Suprapubic skin (tissue), 4 donors: Measurements from ENCODE around the gene PLCB1. TPM values are rescaled to one million over a fixed set of nuclear protein-coding genes. Genes with fewer than 3 reads are reported as not detected.

Experiments
- DNase-seq, 2 donors: peaks; one replicate each; pipeline ENCODE4 v3.0.0-alpha.2; 2019; ENCODE audit warnings: low spot score in 2 of 2
- H3K27ac ChIP-seq: fragments of 200-600 bp; sonication (generic); one replicate; pipeline ENCODE4 v1.5.1; 2019
- H3K27me3 ChIP-seq: fragments of 200-600 bp; sonication (generic); one replicate; pipeline ENCODE4 v1.5.1; 2019
- H3K36me3 ChIP-seq: fragments of 200-600 bp; sonication (generic); one replicate; pipeline ENCODE4 v1.5.1; 2019
- H3K4me1 ChIP-seq: fragments of 200-600 bp; sonication (generic); one replicate; pipeline ENCODE4 v1.5.1; 2019
- H3K4me3 ChIP-seq: fragments of 200-600 bp; sonication (generic); one replicate; pipeline ENCODE4 v1.5.1; 2019; ENCODE audit warnings: mild to moderate bottlenecking
- H3K9me3 ChIP-seq: fragments of 200-600 bp; sonication (generic); one replicate; pipeline ENCODE4 v1.5.1; 2019
- CTCF ChIP-seq, 2 donors: fragments of 200-600 bp in 1 of 2; fragments of 450-650 bp in 1 of 2; sonication (generic) in 1 of 2; IDR thresholded peaks; one replicate each; pipeline ENCODE4 v1.5.1; 2016 to 2019; ENCODE audit warnings: antibody characterized with exemption in 2 of 2, mild to moderate bottlenecking in 1 of 2, moderate library complexity in 1 of 2
- EP300 ChIP-seq: sonication (generic); formaldehyde crosslinking; IDR thresholded peaks from one replicate; pipeline ENCODE4 v1.6.1; 2017; ENCODE audit warnings: antibody characterized with exemption
- POLR2A ChIP-seq, 2 donors: fragments of 450-650 bp; IDR thresholded peaks; one replicate each; pipeline ENCODE4 v1.6.1; 2017; ENCODE audit warnings: antibody characterized with exemption in 2 of 2, mild to moderate bottlenecking in 2 of 2, moderate library complexity in 2 of 2
- POLR2AphosphoS5 ChIP-seq, 3 donors: sonication (generic); formaldehyde crosslinking; IDR thresholded peaks; one replicate each; pipeline ENCODE4 v1.6.1; 2017; ENCODE audit warnings: antibody characterized with exemption in 3 of 3
- WGBS: methylation state at CpG from one replicate; pipeline ENCODE4 v1.1.5; 2018; 5-methylcytosine and 5-hydroxymethylcytosine counted together
- total RNA-seq, 4 donors: library from RNA; depleted of rRNA; stranded (reverse); fragments of >200 nt; gene quantifications; one replicate each; pipeline ENCODE4 v1.1.0, GENCODE V29; 2016

Gene PLCB1
- total RNA-seq, 4 donors from 2014 or later = 3.9 to 15.6 (median 6.7) TPM

- Histone ChIP-seq H3K27me3 (no peaks in the 10 kb centered on the region), H3K4me1 (peaks cover under 1% of the 10 kb centered on the region), H3K27ac (no peak overlapping the region), H3K9me3 (no peaks in the 10 kb centered on the region), H3K36me3 (no peaks in the 10 kb centered on the region), H3K4me3 (no peak overlapping the region)
- DNase-seq = no peak
- TF ChIP-seq POLR2A (IDR thresholded peaks at IDR 0.05) = no peak
- TF ChIP-seq EP300 = no peak
These were observed 441.6 kb downstream of the PLCB1 start for GRCh38 chr20:8573686-8574085.

- Histone ChIP-seq H3K4me1 (peaks cover 5% of the 10 kb centered on the region), H3K27ac (no peak overlapping the region), H3K36me3 (no peaks in the 10 kb centered on the region), H3K4me3 (no peak overlapping the region), H3K27me3 (no peaks in the 10 kb centered on the region), H3K9me3 (no peaks in the 10 kb centered on the region)
- WGBS = 87% methylated on average over 3 of the region's 3 CpGs
- TF ChIP-seq POLR2A (IDR thresholded peaks at IDR 0.05) = no peak
- no peak for TF ChIP-seq POLR2AphosphoS5 (IDR thresholded peaks at IDR 0.05)
- TF ChIP-seq EP300 = no peak
- no peak for TF ChIP-seq CTCF (IDR thresholded peaks at IDR 0.05)
- DNase-seq = no peak
These were observed 443.0 kb downstream of the PLCB1 start for GRCh38 chr20:8575114-8575513.

GRCh38 chr20:8578161-8578865 is 446.2 kb downstream of the PLCB1 start:
- Histone ChIP-seq H3K4me3 (no peak overlapping the region), H3K36me3 (no peaks in the 10 kb centered on the region), H3K27ac (no peak overlapping the region), H3K27me3 (no peaks in the 10 kb centered on the region), H3K9me3 (no peaks in the 10 kb centered on the region), H3K4me1 (peaks cover 5% of the 10 kb centered on the region)
- no peak for DNase-seq
- WGBS = 63% methylated on average over 3 of the region's 3 CpGs
- TF ChIP-seq EP300 (no peak), POLR2A (IDR thresholded peaks at IDR 0.05) (no peak), CTCF (IDR thresholded peaks at IDR 0.05) (no peak), POLR2AphosphoS5 (IDR thresholded peaks at IDR 0.05) (no peak)

- TF ChIP-seq EP300 (no peak), POLR2A (IDR thresholded peaks at IDR 0.05) (no peak), POLR2AphosphoS5 (IDR thresholded peaks at IDR 0.05) (no peak), CTCF (IDR thresholded peaks at IDR 0.05) (no peak)
- Histone ChIP-seq H3K27ac (no peak overlapping the region), H3K27me3 (no peaks in the 10 kb centered on the region), H3K4me1 (peaks cover 5% of the 10 kb centered on the region), H3K36me3 (no peaks in the 10 kb centered on the region), H3K4me3 (no peak overlapping the region), H3K9me3 (no peaks in the 10 kb centered on the region)
- WGBS = 75% methylated on average over 3 of the region's 3 CpGs
- no peak for DNase-seq
These were observed 447.0 kb downstream of the PLCB1 start for GRCh38 chr20:8579035-8579434.

GRCh38 chr20:8581446-8582183 is 449.5 kb downstream of the PLCB1 start:
- Histone ChIP-seq H3K4me3 (no peak overlapping the region), H3K27ac (no peak overlapping the region), H3K9me3 (no peaks in the 10 kb centered on the region), H3K36me3 (no peaks in the 10 kb centered on the region), H3K27me3 (no peaks in the 10 kb centered on the region), H3K4me1 (peaks cover 5% of the 10 kb centered on the region)
- TF ChIP-seq EP300 (no peak), POLR2A (IDR thresholded peaks at IDR 0.05) (no peak), CTCF (IDR thresholded peaks at IDR 0.05) (no peak), POLR2AphosphoS5 (IDR thresholded peaks at IDR 0.05) (no peak)
- no peak for DNase-seq
- 98% methylated on average over 3 of the region's 3 CpGs for WGBS
